Kidney epithelial cell (primary cell): ENCODE measurements around the gene SYTL3. TPM values are rescaled to one million over a fixed set of nuclear protein-coding genes. Genes with fewer than 3 reads are reported as not detected.

Source experiments
- DNase-seq: peaks from one replicate; pipeline ENCODE4 v3.0.0-alpha.2; 2010; ENCODE audit warnings: low read depth
- H3K27me3 ChIP-seq: 2 replicates; pipeline ENCODE4 v1.6.0; 2011; ENCODE audit warnings: low read length; ENCODE audit not compliant: control insufficient read depth, insufficient read depth
- H3K36me3 ChIP-seq: 2 replicates; pipeline ENCODE4 v1.5.1; 2011; ENCODE audit warnings: low read length; ENCODE audit not compliant: control insufficient read depth, insufficient read depth
- H3K4me3 ChIP-seq: 2 replicates; pipeline ENCODE4 v1.5.1; 2011; ENCODE audit warnings: low read depth, mild to moderate bottlenecking, control low read depth, low read length
- CTCF ChIP-seq: IDR thresholded peaks from 2 replicates; pipeline ENCODE4 v1.5.1; 2011; ENCODE audit warnings: mild to moderate bottlenecking, moderate library complexity, low read length, control low read depth, inconsistent platforms; ENCODE audit not compliant: insufficient read depth, poor library complexity, severe bottlenecking
- total RNA-seq: library from RNA; depleted of rRNA; stranded (reverse); fragments of >200 nt; gene quantifications from 2 replicates; pipeline ENCODE4 v1.2.3, GENCODE V29; 2015

Gene SYTL3
- total RNA-seq, 1 donor from 2014 or later, result 3.6 TPM

GRCh38 chr6:158753811-158754210 is 104.0 kb downstream of the SYTL3 start:
- H3K27me3 ChIP-seq, result no peaks in the 10 kb centered on the region
- no peak for TF ChIP-seq CTCF
- DNase-seq, result no peak
- H3K36me3 ChIP-seq, result no peaks in the 10 kb centered on the region
- H3K4me3 ChIP-seq, result no peak overlapping the region

- Histone ChIP-seq H3K36me3 (no peaks in the 10 kb centered on the region), H3K4me3 (no peak overlapping the region), H3K27me3 (no peaks in the 10 kb centered on the region)
- DNase-seq, result no peak
- TF ChIP-seq CTCF, result no peak
Observed at GRCh38 chr6:158754738-158755137, 104.9 kb downstream of the SYTL3 start.

GRCh38 chr6:158755636-158756035 is 105.8 kb downstream of the SYTL3 start:
- H3K27me3 ChIP-seq, result no peaks in the 10 kb centered on the region
- no peaks in the 10 kb centered on the region for H3K36me3 ChIP-seq
- no peak for TF ChIP-seq CTCF
- H3K4me3 ChIP-seq, result no peak overlapping the region
- no peak for DNase-seq

- no peak for TF ChIP-seq CTCF
- Histone ChIP-seq H3K36me3 (no peaks in the 10 kb centered on the region), H3K27me3 (no peaks in the 10 kb centered on the region), H3K4me3 (no peak overlapping the region)
- DNase-seq, result no peak
Observed at GRCh38 chr6:158756126-158756525, 106.3 kb downstream of the SYTL3 start.

- no peak for TF ChIP-seq CTCF
- H3K27me3 ChIP-seq, result no peaks in the 10 kb centered on the region
Observed at GRCh38 chr6:158756977-158757752, 107.3 kb downstream of the SYTL3 start.

GRCh38 chr6:158757753-158758090 is 107.9 kb downstream of the SYTL3 start:
- TF ChIP-seq CTCF, result no peak
- Histone ChIP-seq H3K4me3 (no peak overlapping the region), H3K27me3 (no peaks in the 10 kb centered on the region), H3K36me3 (no peaks in the 10 kb centered on the region)
- DNase-seq, result no peak

More at GRCh38 chr6:158756977-158757752, 107.3 kb downstream of the SYTL3 start:
- H3K36me3 ChIP-seq, result no peaks in the 10 kb centered on the region
- H3K4me3 ChIP-seq, result no peak overlapping the region
- DNase-seq, result no peak
